Sigmoid colon (tissue), 7 donors: ENCODE results near the gene DAAM2. TPM values are rescaled to one million over a fixed set of nuclear protein-coding genes. Genes with fewer than 3 reads are reported as not detected.

ENCODE experiments used
- DNase-seq: peaks from one replicate; pipeline ENCODE4 v3.0.0-alpha.2; 2019
- H3K27ac ChIP-seq, 4 donors: fragments of 200-600 bp; sonication (generic); one replicate each; pipeline ENCODE4 v1.5.1; 2016 to 2019; ENCODE audit warnings: mild to moderate bottlenecking in 1 of 4
- H3K27me3 ChIP-seq, 3 donors: fragments of 200-600 bp; sonication (generic); one replicate each; pipeline ENCODE4 v1.5.1; 2019; ENCODE audit warnings: mild to moderate bottlenecking in 1 of 3
- H3K36me3 ChIP-seq, 4 donors: fragments of 200-600 bp; sonication (generic); one replicate each; pipeline ENCODE4 v1.5.1; 2016 to 2019
- H3K4me1 ChIP-seq, 4 donors: fragments of 200-600 bp; sonication (generic); one replicate each; pipeline ENCODE4 v1.5.1; 2017 to 2019
- H3K4me3 ChIP-seq, 4 donors: fragments of 200-600 bp; sonication (generic); one replicate each; pipeline ENCODE4 v1.5.1; 2017 to 2019; ENCODE audit warnings: mild to moderate bottlenecking in 2 of 4, moderate library complexity in 1 of 4
- H3K9me3 ChIP-seq, 4 donors: fragments of 200-600 bp in 3 of 4; sonication (generic) in 3 of 4; one replicate each; pipeline versions ENCODE4 v1.5.1 to v1.6.1; 2013 to 2019
- EP300 ChIP-seq, 4 donors: sonication (generic); formaldehyde crosslinking; IDR thresholded peaks; one replicate each; pipeline ENCODE4 v1.6.1; 2017; ENCODE audit warnings: antibody characterized with exemption in 4 of 4
- POLR2A ChIP-seq, 2 donors: fragments of 450-650 bp; IDR thresholded peaks; one replicate each; pipeline ENCODE4 v1.6.1; 2016; ENCODE audit warnings: antibody characterized with exemption in 2 of 2, mild to moderate bottlenecking in 2 of 2, moderate library complexity in 2 of 2
- POLR2AphosphoS5 ChIP-seq, 4 donors: sonication (generic); formaldehyde crosslinking; IDR thresholded peaks; one replicate each; pipeline ENCODE4 v1.6.1; 2017; ENCODE audit warnings: antibody characterized with exemption in 4 of 4
- WGBS, 2 donors: extraction: QIAGEN DNeasy Blood & Tissue Kit; methylation state at CpG; one replicate each; pipeline ENCODE4 v1.1.7; 2013; 5-methylcytosine and 5-hydroxymethylcytosine counted together
- intact Hi-C: fragments of 100-400 bp; cut with DNase I; formaldehyde crosslinking; loops from one replicate; pipeline ENCODE4 v1.15.1; 2023
- polyA plus RNA-seq, 3 donors: library from polyadenylated mRNA; stranded (reverse); fragments of 200-250 nt; gene quantifications; one replicate each; pipeline ENCODE4 v1.2.3, GENCODE V29; 2013
- total RNA-seq, 4 donors: library from RNA; depleted of rRNA; stranded (reverse); fragments of >200 nt; gene quantifications; one replicate each; pipeline ENCODE4 v1.1.0, GENCODE V29; 2016
- TF ChIP-seq, protein P1 (sequence below), 4 experiments: fragments of 450-650 bp in 3 of 4; fragments of 200-600 bp in 1 of 4; IDR thresholded peaks; one replicate each; pipeline ENCODE4 v1.5.1; 2016 to 2019; ENCODE audit warnings: antibody characterized with exemption in 4 of 4, mild to moderate bottlenecking in 3 of 4, moderate library complexity in 2 of 4
- donor health status: healthy with polysubstance abuse.
- donor health status: Bipolar disorder and iron deficiency.
- donor health status: healthy.

The DAAM2 gene
- total and polyA plus RNA-seq, 7 donors, result 4.2 to 53.2 (median 23.2) TPM

DNA sequence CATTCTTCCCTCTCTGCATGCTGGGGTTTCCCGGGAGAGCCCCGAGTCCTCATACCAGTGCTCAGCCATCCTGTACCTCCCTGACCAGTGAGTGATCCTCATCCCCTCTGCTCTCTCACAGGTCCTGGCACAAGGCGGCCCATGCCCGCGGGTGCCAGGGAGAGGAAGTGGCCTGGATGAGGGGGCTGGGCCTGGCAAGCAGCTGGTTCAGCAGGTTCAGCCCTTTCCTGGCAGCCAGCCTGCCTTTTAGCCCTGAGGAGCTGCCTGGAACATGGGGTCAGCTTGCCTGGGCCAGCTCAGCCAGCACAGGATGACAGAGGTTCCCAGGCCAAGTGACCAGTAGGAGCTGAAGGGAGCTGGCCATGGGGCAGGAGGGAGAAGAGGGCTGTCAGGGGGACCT, 131.2 kb downstream of the DAAM2 start:
- Histone ChIP-seq H3K4me1 (peaks cover 0 to 7% (median 3%) of the 10 kb centered on the region in 4 donors), H3K9me3 (no peaks in the 10 kb centered on the region), H3K36me3 (peaks cover 5 to 51% (median 10%) of the 10 kb centered on the region in 4 donors), H3K27me3 (no peaks in the 10 kb centered on the region), H3K4me3 (no peak overlapping the region), H3K27ac (no peak overlapping the region)
- intact Hi-C loops, result no loop called here
- DNase-seq, result no peak
- no peak for TF ChIP-seq POLR2A (IDR thresholded peaks at IDR 0.05)
- WGBS, 2 donors, result 33 to 50% methylated on average over 5 of the region's 5 CpGs

DNA sequence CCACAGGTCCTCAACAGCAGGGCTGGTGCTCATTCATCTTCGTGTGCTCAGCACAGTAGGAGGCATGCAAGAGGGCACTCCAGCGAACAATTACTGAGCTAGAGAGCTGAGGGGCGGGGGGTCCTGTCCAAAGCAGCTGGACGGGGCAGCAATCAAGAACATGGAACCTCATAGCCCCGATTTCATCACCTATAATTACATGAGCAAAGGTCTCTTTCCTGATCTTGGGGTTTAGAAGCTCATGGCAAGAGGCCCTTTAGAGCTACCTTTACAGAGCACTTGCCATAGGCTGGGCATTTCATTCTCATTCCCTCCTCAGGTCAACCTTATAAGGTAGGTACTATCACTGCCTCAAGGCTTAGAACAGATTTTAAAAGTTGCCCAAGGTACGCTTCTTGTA, 131.7 kb downstream of the DAAM2 start:
- Histone ChIP-seq H3K27me3 (no peaks in the 10 kb centered on the region), H3K9me3 (no peaks in the 10 kb centered on the region), H3K36me3 (peaks cover 5 to 51% (median 10%) of the 10 kb centered on the region in 4 donors), H3K4me3 (no peak overlapping the region), H3K4me1 (peaks cover 0 to 7% (median 3%) of the 10 kb centered on the region in 4 donors), H3K27ac (no peak overlapping the region)
- intact Hi-C loops, result no loop called here
- no peak for DNase-seq
- TF ChIP-seq, protein P1, sequence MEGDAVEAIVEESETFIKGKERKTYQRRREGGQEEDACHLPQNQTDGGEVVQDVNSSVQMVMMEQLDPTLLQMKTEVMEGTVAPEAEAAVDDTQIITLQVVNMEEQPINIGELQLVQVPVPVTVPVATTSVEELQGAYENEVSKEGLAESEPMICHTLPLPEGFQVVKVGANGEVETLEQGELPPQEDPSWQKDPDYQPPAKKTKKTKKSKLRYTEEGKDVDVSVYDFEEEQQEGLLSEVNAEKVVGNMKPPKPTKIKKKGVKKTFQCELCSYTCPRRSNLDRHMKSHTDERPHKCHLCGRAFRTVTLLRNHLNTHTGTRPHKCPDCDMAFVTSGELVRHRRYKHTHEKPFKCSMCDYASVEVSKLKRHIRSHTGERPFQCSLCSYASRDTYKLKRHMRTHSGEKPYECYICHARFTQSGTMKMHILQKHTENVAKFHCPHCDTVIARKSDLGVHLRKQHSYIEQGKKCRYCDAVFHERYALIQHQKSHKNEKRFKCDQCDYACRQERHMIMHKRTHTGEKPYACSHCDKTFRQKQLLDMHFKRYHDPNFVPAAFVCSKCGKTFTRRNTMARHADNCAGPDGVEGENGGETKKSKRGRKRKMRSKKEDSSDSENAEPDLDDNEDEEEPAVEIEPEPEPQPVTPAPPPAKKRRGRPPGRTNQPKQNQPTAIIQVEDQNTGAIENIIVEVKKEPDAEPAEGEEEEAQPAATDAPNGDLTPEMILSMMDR (IDR thresholded peaks at IDR 0.05), result no peak
- TF ChIP-seq EP300 (IDR thresholded peaks at IDR 0.05), result no peak
- TF ChIP-seq POLR2A (IDR thresholded peaks at IDR 0.05), result no peak
- TF ChIP-seq POLR2AphosphoS5 (IDR thresholded peaks at IDR 0.05), result no peak
- WGBS, 2 donors, result 58% methylated on average over 6 of the region's 6 CpGs

DNA sequence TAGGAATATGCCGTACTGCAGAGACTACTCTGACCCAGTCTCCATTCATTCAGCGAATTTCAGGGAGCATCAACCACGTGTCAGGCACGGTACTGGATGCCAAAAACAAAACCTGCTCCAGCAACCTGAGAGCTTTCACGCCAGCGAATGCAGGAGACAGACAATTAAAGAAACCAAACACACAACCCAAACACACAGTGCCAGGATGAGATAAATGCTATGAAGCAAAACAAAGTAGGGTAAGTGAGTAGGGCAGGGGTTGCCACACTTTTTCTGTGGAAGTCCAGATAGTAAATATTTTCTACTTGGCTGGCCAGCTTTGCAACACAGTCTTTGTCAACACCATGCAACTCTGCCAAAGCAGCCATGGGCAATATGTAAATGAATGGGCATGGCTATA, 132.1 kb downstream of the DAAM2 start:
- TF ChIP-seq, protein P1 (IDR thresholded peaks at IDR 0.05), result no peak
- no peak for TF ChIP-seq POLR2AphosphoS5 (IDR thresholded peaks at IDR 0.05)
- no peak for TF ChIP-seq EP300 (IDR thresholded peaks at IDR 0.05)
- TF ChIP-seq POLR2A (IDR thresholded peaks at IDR 0.05), result no peak
- Histone ChIP-seq H3K36me3 (peaks cover 5 to 51% (median 10%) of the 10 kb centered on the region in 4 donors), H3K4me1 (peaks cover 0 to 7% (median 3%) of the 10 kb centered on the region in 4 donors), H3K9me3 (no peaks in the 10 kb centered on the region), H3K27me3 (no peaks in the 10 kb centered on the region), H3K4me3 (no peak overlapping the region), H3K27ac (no peak overlapping the region)
- DNase-seq, result no peak
- WGBS, 2 donors, result 64 to 84% methylated on average over 6 of the region's 6 CpGs
- intact Hi-C loops, result no loop called here

DNA sequence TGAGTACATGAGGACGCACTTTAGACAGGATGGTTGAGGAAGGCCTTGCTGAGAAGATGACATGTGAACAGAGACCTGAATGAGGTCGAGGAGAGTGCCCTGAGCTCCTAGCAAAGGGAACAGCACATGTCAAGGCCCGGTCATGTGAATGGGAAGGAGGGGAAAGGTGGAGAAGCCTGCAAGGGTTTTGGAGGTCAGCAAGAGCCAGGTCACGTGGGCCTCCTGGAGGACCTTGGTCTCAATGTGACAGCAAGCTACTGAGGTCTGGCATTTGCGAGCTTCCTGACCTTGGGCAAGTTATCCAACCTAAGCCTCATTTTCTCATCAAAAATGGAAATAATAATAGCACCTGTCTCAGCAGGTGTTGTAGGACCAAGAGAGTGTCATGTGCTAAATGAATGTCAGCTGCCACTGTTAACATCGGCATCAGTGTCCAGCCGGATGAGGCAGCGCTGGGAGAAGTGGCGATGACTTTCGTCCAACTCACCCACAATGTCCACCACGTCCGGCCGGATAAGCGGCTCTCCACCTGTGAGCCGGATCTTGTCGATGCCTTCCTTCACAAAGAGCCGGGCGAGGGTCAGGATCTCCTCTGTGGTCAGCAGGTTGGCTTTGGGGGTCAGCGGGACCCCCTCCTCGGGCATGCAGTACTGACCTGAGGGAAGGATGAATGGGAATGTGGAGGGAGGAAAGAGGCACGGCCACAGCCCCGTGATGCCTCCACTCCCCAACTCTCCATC, 133.2 kb downstream of the DAAM2 start:
- DNase-seq, result no peak
- Histone ChIP-seq H3K36me3 (peaks cover 5 to 47% (median 10%) of the 10 kb centered on the region in 4 donors), H3K4me3 (no peak overlapping the region), H3K27me3 (no peaks in the 10 kb centered on the region), H3K27ac (no peak overlapping the region), H3K4me1 (peaks cover 0 to 7% (median 5%) of the 10 kb centered on the region in 4 donors), H3K9me3 (no peaks in the 10 kb centered on the region)
- no peak for TF ChIP-seq EP300 (IDR thresholded peaks at IDR 0.05)
- TF ChIP-seq, protein P1 (IDR thresholded peaks at IDR 0.05), result no peak
- TF ChIP-seq POLR2A (IDR thresholded peaks at IDR 0.05), result no peak
- TF ChIP-seq POLR2AphosphoS5 (IDR thresholded peaks at IDR 0.05), result no peak
- 94 to 95% methylated on average over 22 of the region's 22 CpGs for WGBS, 2 donors
- intact Hi-C loops, result no loop called here

DNA sequence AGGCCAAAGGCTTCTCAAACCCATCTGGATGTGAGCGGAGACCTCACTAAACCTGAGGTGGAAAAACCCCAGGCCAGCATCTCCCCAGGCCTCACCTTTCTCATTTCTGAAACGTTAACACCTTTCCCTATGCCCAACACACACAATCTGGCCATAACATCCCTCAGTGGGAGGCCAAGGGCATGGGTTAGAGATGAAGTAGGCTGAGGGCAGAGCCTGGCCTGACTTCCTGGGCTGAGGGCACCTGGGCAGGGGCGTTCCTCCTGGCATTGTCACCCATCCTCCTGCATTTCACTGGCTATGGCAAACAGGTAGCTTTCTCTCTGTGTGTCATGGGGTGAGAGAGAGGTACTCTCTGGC, 133.7 kb downstream of the DAAM2 start:
- H3K4me3 ChIP-seq, result no peak overlapping the region
- H3K4me1 ChIP-seq, result peaks cover 0 to 10% (median 6%) of the 10 kb centered on the region in 4 donors
- intact Hi-C loops, result no loop called here
- TF ChIP-seq EP300 (IDR thresholded peaks at IDR 0.05) (no peak), POLR2A (IDR thresholded peaks at IDR 0.05) (no peak), POLR2AphosphoS5 (IDR thresholded peaks at IDR 0.05) (no peak)
- TF ChIP-seq, protein P1 (IDR thresholded peaks at IDR 0.05), result no peak
- DNase-seq, result no peak
- no peaks in the 10 kb centered on the region for H3K27me3 ChIP-seq
- peaks cover 5 to 42% (median 10%) of the 10 kb centered on the region in 4 donors for H3K36me3 ChIP-seq
- WGBS, 2 donors, result 87 to 92% methylated on average over 3 of the region's 3 CpGs
- no peaks in the 10 kb centered on the region for H3K9me3 ChIP-seq
- H3K27ac ChIP-seq, result no peak overlapping the region
